Measurements from ENCODE around the gene SFXN5. TPM values are rescaled to one million over a fixed set of nuclear protein-coding genes. Genes with fewer than 3 reads are reported as not detected.

SFXN5 gene
- polyA plus RNA-seq, 2 of the 4 experiments (the other 2 are of a cell fraction): 16.7 to 19.6 TPM

DNA sequence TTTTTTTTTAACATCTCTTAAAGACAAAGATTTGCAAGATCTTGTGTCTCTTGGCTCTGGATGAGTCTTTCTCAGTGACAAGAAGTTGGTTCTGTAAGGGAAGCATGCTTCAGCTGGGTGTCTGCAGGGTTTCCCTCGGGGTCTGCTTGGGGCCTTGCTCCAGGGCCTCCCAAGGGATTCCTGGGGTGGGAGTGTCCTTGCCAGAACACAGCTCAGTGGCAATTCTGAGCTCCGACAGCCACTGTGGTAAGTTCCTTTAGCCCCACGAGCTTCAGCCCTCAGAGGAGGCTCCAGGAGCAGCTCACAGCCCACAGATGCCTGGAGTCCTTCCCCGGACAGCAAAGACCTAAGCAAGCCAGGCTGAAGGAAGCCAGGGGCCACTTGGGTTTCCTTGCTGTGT lies 101.8 kb downstream of the SFXN5 start:
- ChIA-PET CTCF (interaction anchor here (2.3 to 11.9 kb wide), 3 partner anchors 22 to 77 kb away, joined by 7 to 208 read pairs (median 190); no protein-coding TSS in a partner anchor), POLR2A (no interaction called here)
- no peaks in the 10 kb centered on the region for H3K9me3 ChIP-seq
- TF ChIP-seq EHF (CRISPR knock-in tag; IDR thresholded peaks at IDR 0.05) (no peak), FOSL2 (IDR thresholded peaks at IDR 0.05) (no peak), FOSL2 (CRISPR knock-in tag; IDR thresholded peaks at IDR 0.05) (no peak), MAZ (IDR thresholded peaks at IDR 0.05; ENCODE audit: borderline replicate concordance, low read depth, low read length) (no peak), HOXB5 (CRISPR knock-in tag; IDR thresholded peaks at IDR 0.05) (no peak), PBX3 (IDR thresholded peaks at IDR 0.05) (no peak), PHF8 (IDR thresholded peaks at IDR 0.05; ENCODE audit: borderline replicate concordance, low read depth) (no peak), HMGXB4 (CRISPR knock-in tag; IDR thresholded peaks at IDR 0.05; ENCODE audit: borderline replicate concordance) (no peak), ZSCAN20 (CRISPR knock-in tag; IDR thresholded peaks at IDR 0.05) (no peak), ESRRA (IDR thresholded peaks at IDR 0.05; ENCODE audit: borderline replicate concordance, low read length) (no peak), ZC3H11A (IDR thresholded peaks at IDR 0.05) (no peak), JUN (IDR thresholded peaks at IDR 0.05) (no peak), TP53 (CRISPR knock-in tag; IDR thresholded peaks at IDR 0.05) (no peak), POLR2A (IDR thresholded peaks at IDR 0.05; ENCODE audit: low read length) (no peak), ZNF302 (CRISPR knock-in tag; IDR thresholded peaks at IDR 0.05) (no peak), RAD21 (conservative IDR thresholded peaks at IDR 0.05 in 1 of 2, IDR thresholded peaks at IDR 0.05 in 1 of 2) (no peak), USF2 (IDR thresholded peaks at IDR 0.05) (no peak)
- TF ChIP-seq, protein P1, sequence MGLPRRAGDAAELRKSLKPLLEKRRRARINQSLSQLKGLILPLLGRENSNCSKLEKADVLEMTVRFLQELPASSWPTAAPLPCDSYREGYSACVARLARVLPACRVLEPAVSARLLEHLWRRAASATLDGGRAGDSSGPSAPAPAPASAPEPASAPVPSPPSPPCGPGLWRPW (IDR thresholded peaks at IDR 0.05): no peak
- TF ChIP-seq, protein P2, sequence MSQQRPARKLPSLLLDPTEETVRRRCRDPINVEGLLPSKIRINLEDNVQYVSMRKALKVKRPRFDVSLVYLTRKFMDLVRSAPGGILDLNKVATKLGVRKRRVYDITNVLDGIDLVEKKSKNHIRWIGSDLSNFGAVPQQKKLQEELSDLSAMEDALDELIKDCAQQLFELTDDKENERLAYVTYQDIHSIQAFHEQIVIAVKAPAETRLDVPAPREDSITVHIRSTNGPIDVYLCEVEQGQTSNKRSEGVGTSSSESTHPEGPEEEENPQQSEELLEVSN (IDR thresholded peaks at IDR 0.05; ENCODE audit: borderline replicate concordance, low read depth): no peak
- TF ChIP-seq, protein P3, sequence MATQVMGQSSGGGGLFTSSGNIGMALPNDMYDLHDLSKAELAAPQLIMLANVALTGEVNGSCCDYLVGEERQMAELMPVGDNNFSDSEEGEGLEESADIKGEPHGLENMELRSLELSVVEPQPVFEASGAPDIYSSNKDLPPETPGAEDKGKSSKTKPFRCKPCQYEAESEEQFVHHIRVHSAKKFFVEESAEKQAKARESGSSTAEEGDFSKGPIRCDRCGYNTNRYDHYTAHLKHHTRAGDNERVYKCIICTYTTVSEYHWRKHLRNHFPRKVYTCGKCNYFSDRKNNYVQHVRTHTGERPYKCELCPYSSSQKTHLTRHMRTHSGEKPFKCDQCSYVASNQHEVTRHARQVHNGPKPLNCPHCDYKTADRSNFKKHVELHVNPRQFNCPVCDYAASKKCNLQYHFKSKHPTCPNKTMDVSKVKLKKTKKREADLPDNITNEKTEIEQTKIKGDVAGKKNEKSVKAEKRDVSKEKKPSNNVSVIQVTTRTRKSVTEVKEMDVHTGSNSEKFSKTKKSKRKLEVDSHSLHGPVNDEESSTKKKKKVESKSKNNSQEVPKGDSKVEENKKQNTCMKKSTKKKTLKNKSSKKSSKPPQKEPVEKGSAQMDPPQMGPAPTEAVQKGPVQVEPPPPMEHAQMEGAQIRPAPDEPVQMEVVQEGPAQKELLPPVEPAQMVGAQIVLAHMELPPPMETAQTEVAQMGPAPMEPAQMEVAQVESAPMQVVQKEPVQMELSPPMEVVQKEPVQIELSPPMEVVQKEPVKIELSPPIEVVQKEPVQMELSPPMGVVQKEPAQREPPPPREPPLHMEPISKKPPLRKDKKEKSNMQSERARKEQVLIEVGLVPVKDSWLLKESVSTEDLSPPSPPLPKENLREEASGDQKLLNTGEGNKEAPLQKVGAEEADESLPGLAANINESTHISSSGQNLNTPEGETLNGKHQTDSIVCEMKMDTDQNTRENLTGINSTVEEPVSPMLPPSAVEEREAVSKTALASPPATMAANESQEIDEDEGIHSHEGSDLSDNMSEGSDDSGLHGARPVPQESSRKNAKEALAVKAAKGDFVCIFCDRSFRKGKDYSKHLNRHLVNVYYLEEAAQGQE (IDR thresholded peaks at IDR 0.05): no peak
- H3K4me1 ChIP-seq: no peaks in the 10 kb centered on the region
- FAIRE-seq: no peak
- WGBS (ENCODE audit: missing lambda C conversion rate): 97% methylated on average over 4 of the region's 4 CpGs
- DNase-seq (ENCODE audit: low read depth in 1 of 2, low spot score in 1 of 2): no peak
- no peak for ATAC-seq
- H3K4me3 ChIP-seq: no peak overlapping the region
- H3K4me2 ChIP-seq: no peak overlapping the region
- H3K27ac ChIP-seq: no peak overlapping the region
